Naive thymus-derived CD4-positive, alpha-beta T cell (primary cell): ENCODE results near the gene CIROP. TPM values are rescaled to one million over a fixed set of nuclear protein-coding genes. Genes with fewer than 3 reads are reported as not detected.
"Not testable (repeated sequence)": the region's sequence is repeated elsewhere in the genome, so short reads cannot be mapped to it uniquely, and the experiment has no call there.

ENCODE experiments used
- ATAC-seq: fragments of 150-1000 bp; cut with Tn5 transposase; 2 replicates; pipeline ENCODE4 v1.10.0; 2021; ENCODE audit warnings: mild to moderate bottlenecking, moderate library complexity
- CTCF ChIA-PET: fragments of 350-600 bp; sonication (Branson Sonifier 250); formaldehyde crosslinking; loops from one replicate; lab custom pipeline; 2021; ENCODE audit warnings: antibody characterized with exemption; lab: Charles Lee
- POLR2A ChIA-PET: fragments of 350-600 bp; sonication (Branson Sonifier 250); formaldehyde crosslinking; loops from one replicate; lab custom pipeline; 2021; ENCODE audit warnings: antibody characterized with exemption, inconsistent platforms; lab: Charles Lee
- DNase-seq, 9 donors: peaks; one replicate each; pipeline versions ENCODE4 v3.0.0 to v3.0.0-alpha.2; 2020 to 2022; ENCODE audit warnings: mixed read lengths in 1 of 9
- H3K27ac ChIP-seq: one replicate; pipeline ENCODE4 v1.7.0; 2013; ENCODE audit warnings: mild to moderate bottlenecking, low read depth, low read length, moderate library complexity
- H3K27me3 ChIP-seq, 2 donors: one replicate each; pipeline ENCODE4 v1.7.0; 2013; ENCODE audit warnings: low read length in 2 of 2, mild to moderate bottlenecking in 2 of 2, moderate library complexity in 2 of 2; ENCODE audit not compliant: control insufficient read depth in 2 of 2, insufficient read depth in 2 of 2
- H3K36me3 ChIP-seq, 3 experiments: 1 replicate in 2 of 3; 2 replicates in 1 of 3; pipeline ENCODE4 v1.7.0; 2013; ENCODE audit warnings: low read length in 3 of 3, mild to moderate bottlenecking in 3 of 3, moderate library complexity in 1 of 3; ENCODE audit not compliant: insufficient read depth in 3 of 3, control insufficient read depth in 2 of 3
- H3K4me1 ChIP-seq, 2 donors: one replicate each; pipeline ENCODE4 v1.7.0; 2013; ENCODE audit warnings: low read length in 2 of 2, mild to moderate bottlenecking in 2 of 2, moderate library complexity in 1 of 2; ENCODE audit not compliant: control insufficient read depth in 2 of 2, insufficient read depth in 2 of 2
- H3K4me3 ChIP-seq: 2 replicates; pipeline ENCODE4 v1.7.0; 2013; ENCODE audit warnings: mild to moderate bottlenecking, low read length
- H3K9me3 ChIP-seq, 3 experiments: 1 replicate in 2 of 3; 2 replicates in 1 of 3; pipeline ENCODE4 v1.7.0; 2013; ENCODE audit warnings: low read length in 3 of 3; ENCODE audit not compliant: control insufficient read depth in 2 of 3
- H3K27ac Mint-ChIP-seq, 9 donors: one replicate each; pipeline ENCODE4 v1.8.0; 2020 to 2022; ENCODE audit warnings: mixed read lengths in 9 of 9, mild to moderate bottlenecking in 8 of 9, moderate library complexity in 5 of 9, inconsistent platforms in 2 of 9
- H3K27me3 Mint-ChIP-seq, 5 donors: one replicate each; pipeline ENCODE4 v1.8.0; 2021 to 2022; ENCODE audit warnings: mixed read lengths in 5 of 5, mild to moderate bottlenecking in 1 of 5
- H3K36me3 Mint-ChIP-seq, 5 donors: one replicate each; pipeline ENCODE4 v1.8.0; 2020 to 2022; ENCODE audit warnings: mixed read lengths in 5 of 5, mild to moderate bottlenecking in 3 of 5, inconsistent platforms in 1 of 5
- H3K4me1 Mint-ChIP-seq, 7 donors: one replicate each; pipeline ENCODE4 v1.8.0; 2020 to 2022; ENCODE audit warnings: mixed read lengths in 7 of 7, mild to moderate bottlenecking in 3 of 7, inconsistent platforms in 1 of 7
- H3K4me3 Mint-ChIP-seq, 10 donors: one replicate each; pipeline ENCODE4 v1.8.0; 2020 to 2022; ENCODE audit warnings: mild to moderate bottlenecking in 10 of 10, mixed read lengths in 10 of 10, moderate library complexity in 6 of 10, inconsistent platforms in 2 of 10
- H3K9me3 Mint-ChIP-seq, 11 donors: one replicate each; pipeline ENCODE4 v1.8.0; 2020 to 2022; ENCODE audit warnings: mixed read lengths in 11 of 11, mild to moderate bottlenecking in 4 of 11, inconsistent platforms in 1 of 11, moderate library complexity in 1 of 11
- intact Hi-C, 2 donors: fragments of 100-400 bp; cut with micrococcal nuclease; formaldehyde crosslinking; loops; one replicate each; pipeline ENCODE4 v1.15.1; 2023
- polyA plus RNA-seq, 2 donors: library from polyadenylated mRNA; unstranded; fragments of 300-500 nt; fragmentation: Illumina TruSeq; gene quantifications; one replicate each; pipeline ENCODE4 v1.2.3, GENCODE V29; 2021
- total RNA-seq, 6 experiments: library from RNA in 5 of 6; stranded (reverse) in 5 of 6; gene quantifications; 1 replicate in 5 of 6; 2 replicates in 1 of 6; pipeline ENCODE4 v1.2.3 and lab custom pipeline; 2021 to 2026

The CIROP gene
- total and polyA plus RNA-seq, 7 experiments from 2014 or later: not detected

- Mint-ChIP-seq H3K27ac (no peak overlapping the region), H3K27me3 (peaks cover 0 to 9% (median 0%) of the 10 kb centered on the region in 5 donors), H3K9me3 (no peaks in the 10 kb centered on the region), H3K4me3 (no peak overlapping the region), H3K4me1 (peaks cover 3 to 31% (median 11%) of the 10 kb centered on the region in 7 donors), H3K36me3 (no peaks in the 10 kb centered on the region)
- intact Hi-C loops: no loop called here
- Histone ChIP-seq H3K27me3 (no peaks in the 10 kb centered on the region), H3K27ac (no peak overlapping the region), H3K36me3 (no peaks in the 10 kb centered on the region), H3K9me3 (no peaks in the 10 kb centered on the region), H3K4me1 (peaks cover 0 to under 1% of the 10 kb centered on the region in 2 donors), H3K4me3 (no peak overlapping the region)
- ChIA-PET CTCF (interaction anchor here (1.1 to 3.4 kb wide), 2 partner anchors 7 to 35 kb away, joined by 4 to 11 read pairs; no protein-coding TSS in a partner anchor), POLR2A (interaction anchor here (0.7 to 1.7 kb wide), 2 partner anchors 17 to 128 kb away, joined by 3 to 9 read pairs; partner anchors contain the start of genes ACIN1 and C14orf119)
- DNase-seq: no peak
- ATAC-seq: peak; percentile 80
These were observed 7.8 kb upstream of the CIROP start for GRCh38 chr14:23112359-23113178.

GRCh38 chr14:23110579-23111365 is 6.0 kb upstream of the CIROP start:
- intact Hi-C loops: no loop called here
- Histone ChIP-seq H3K4me1 (no peaks in the 10 kb centered on the region), H3K9me3 (no peaks in the 10 kb centered on the region), H3K27me3 (no peaks in the 10 kb centered on the region), H3K27ac (no peak overlapping the region), H3K36me3 (no peaks in the 10 kb centered on the region), H3K4me3 (no peak overlapping the region)
- peaks cover 0 to 9% (median 0%) of the 10 kb centered on the region in 5 donors for H3K27me3 Mint-ChIP-seq
- ChIA-PET POLR2A (interaction anchor here (0.7 to 1.4 kb wide), 2 partner anchors 9 to 73 kb away, joined by 3 to 4 read pairs; no protein-coding TSS in a partner anchor), CTCF (interaction anchor here (0.6 to 3.4 kb wide), 4 partner anchors 9 to 40 kb away, joined by 3 to 11 read pairs (median 4); no protein-coding TSS in a partner anchor)
- ATAC-seq (no peak), DNase-seq (no peak)
- no peak overlapping the region for H3K4me3 Mint-ChIP-seq
- H3K27ac Mint-ChIP-seq: no peak overlapping the region
- no peaks in the 10 kb centered on the region for H3K9me3 Mint-ChIP-seq
- no peaks in the 10 kb centered on the region for H3K36me3 Mint-ChIP-seq
- peaks cover 0 to 13% (median 8%) of the 10 kb centered on the region in 7 donors for H3K4me1 Mint-ChIP-seq

GRCh38 chr14:23109769-23110168 is 5.0 kb upstream of the CIROP start:
- H3K27ac Mint-ChIP-seq: no peak overlapping the region
- ChIA-PET POLR2A (interaction anchor here (1.4 kb wide), 1 partner anchor 10 kb away, joined by 4 read pairs; no protein-coding TSS in a partner anchor), CTCF (interaction anchor here (1.8 to 3.4 kb wide), 3 partner anchors 10 to 41 kb away, joined by 7 to 11 read pairs (median 9); no protein-coding TSS in a partner anchor)
- H3K4me3 ChIP-seq: no peak overlapping the region
- ATAC-seq: no peak
- H3K27me3 Mint-ChIP-seq: peaks cover 0 to 7% (median 0%) of the 10 kb centered on the region in 5 donors
- no peak overlapping the region for H3K27ac ChIP-seq
- H3K36me3 Mint-ChIP-seq: no peaks in the 10 kb centered on the region
- no peaks in the 10 kb centered on the region for H3K9me3 ChIP-seq
- intact Hi-C loops: loop anchor here (1.0 kb wide), 2 partner anchors 32 to 40 kb away; no protein-coding TSS in a partner anchor
- no peak for DNase-seq
- no peak overlapping the region for H3K4me3 Mint-ChIP-seq
- no peaks in the 10 kb centered on the region for H3K9me3 Mint-ChIP-seq
- peaks cover 0 to 7% (median 5%) of the 10 kb centered on the region in 7 donors for H3K4me1 Mint-ChIP-seq
- H3K36me3 ChIP-seq: no peaks in the 10 kb centered on the region
- H3K27me3 ChIP-seq: no peaks in the 10 kb centered on the region
- H3K4me1 ChIP-seq: no peaks in the 10 kb centered on the region

DNA sequence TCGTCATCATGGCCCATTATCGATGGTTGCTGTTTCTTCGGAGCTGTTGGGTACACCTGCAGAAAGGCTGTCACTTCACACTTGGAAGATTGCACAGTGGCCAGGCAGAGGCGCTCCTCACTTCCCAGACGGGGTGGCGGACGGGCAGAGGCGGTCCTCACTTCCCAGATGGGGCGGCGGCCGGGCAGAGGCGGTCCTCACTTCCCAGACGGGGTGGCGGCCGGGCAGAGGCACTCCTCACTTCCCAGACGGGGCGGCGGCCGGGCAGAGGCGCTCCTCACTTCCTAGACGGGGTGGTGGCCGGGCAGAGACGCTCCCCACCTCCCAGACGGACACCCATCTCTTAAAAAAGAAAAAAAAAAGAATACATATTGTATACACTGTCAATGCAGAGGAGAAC is 3.4 kb upstream of the CIROP start:
- POLR2A ChIA-PET, ATAC-seq: not testable (repeated sequence)

GRCh38 chr14:23107620-23108019 is 2.8 kb upstream of the CIROP start:
- H3K36me3 Mint-ChIP-seq, H3K27ac ChIP-seq, H3K4me3 ChIP-seq, H3K9me3 Mint-ChIP-seq, H3K4me3 Mint-ChIP-seq, DNase-seq, H3K4me1 Mint-ChIP-seq, H3K27me3 Mint-ChIP-seq, H3K4me1 ChIP-seq, ATAC-seq, H3K27ac Mint-ChIP-seq, H3K9me3 ChIP-seq, H3K36me3 ChIP-seq, intact Hi-C loops, H3K27me3 ChIP-seq, POLR2A ChIA-PET: not testable (repeated sequence)
- CTCF ChIA-PET: interaction anchor here (0.7 to 1.5 kb wide), 2 partner anchors 12 to 19 kb away, joined by 3 to 5 read pairs; no protein-coding TSS in a partner anchor

More for the DNA sequence above, 3.4 kb upstream of the CIROP start:
- DNase-seq, H3K27me3 Mint-ChIP-seq, H3K36me3 Mint-ChIP-seq, H3K4me3 Mint-ChIP-seq, intact Hi-C loops, H3K9me3 ChIP-seq, H3K9me3 Mint-ChIP-seq, H3K27ac ChIP-seq, H3K27me3 ChIP-seq, H3K36me3 ChIP-seq, H3K4me1 ChIP-seq, H3K27ac Mint-ChIP-seq, H3K4me3 ChIP-seq, H3K4me1 Mint-ChIP-seq: not testable (repeated sequence)
- CTCF ChIA-PET: interaction anchor here (0.7 to 2.3 kb wide), 4 partner anchors 12 to 40 kb away, joined by 3 to 9 read pairs (median 6); no protein-coding TSS in a partner anchor

DNA sequence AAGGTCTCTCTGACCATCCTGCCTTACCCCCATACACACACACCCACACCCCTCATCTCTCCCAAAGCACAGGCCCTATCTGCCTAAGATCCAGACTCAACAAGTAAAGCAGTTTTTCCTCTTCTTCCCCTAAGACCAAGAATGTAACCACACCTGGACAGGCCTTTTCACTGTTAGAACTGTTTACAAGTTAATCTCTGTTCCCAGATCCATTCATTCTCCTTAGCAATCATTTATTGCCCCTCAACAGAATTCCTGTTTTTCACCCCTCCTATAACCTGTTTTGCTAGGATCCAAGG is 1.9 kb upstream of the CIROP start:
- Histone ChIP-seq H3K27me3 (no peaks in the 10 kb centered on the region), H3K36me3 (no peaks in the 10 kb centered on the region), H3K9me3 (no peaks in the 10 kb centered on the region), H3K4me3 (no peak overlapping the region), H3K4me1 (no peaks in the 10 kb centered on the region), H3K27ac (no peak overlapping the region)
- DNase-seq (no peak), ATAC-seq (no peak)
- H3K27ac Mint-ChIP-seq: no peak overlapping the region
- no peak overlapping the region for H3K4me3 Mint-ChIP-seq
- ChIA-PET CTCF (interaction anchor here (1.1 to 1.4 kb wide), 2 partner anchors 12 to 38 kb away, joined by 3 to 7 read pairs; partner anchors contain the start of genes ACIN1 and C14orf119), POLR2A (interaction anchor here (1.0 to 1.8 kb wide), 2 partner anchors 11 to 18 kb away, joined by 4 to 6 read pairs; partner anchors contain the start of genes ACIN1 and C14orf119)
- peaks cover 0 to 7% (median 0%) of the 10 kb centered on the region in 5 donors for H3K27me3 Mint-ChIP-seq
- intact Hi-C loops: no loop called here
- H3K4me1 Mint-ChIP-seq: no peaks in the 10 kb centered on the region
- no peaks in the 10 kb centered on the region for H3K9me3 Mint-ChIP-seq
- no peaks in the 10 kb centered on the region for H3K36me3 Mint-ChIP-seq
